Smooth muscle cell (in vitro differentiated cells): ENCODE measurements around the gene DACH2. TPM values are rescaled to one million over a fixed set of nuclear protein-coding genes. Genes with fewer than 3 reads are reported as not detected.

Experiments used
- DNase-seq: peaks from one replicate; lab custom pipeline; 2025; ENCODE audit not compliant: unreplicated experiment; lab: John Stamatoyannopoulos, UW
- H2AFZ ChIP-seq: fragments of 200-600 bp; sonication (generic); 2 replicates; pipeline ENCODE4 v1.6.0; 2016; ENCODE audit warnings: antibody characterized with exemption, low read depth, mild to moderate bottlenecking
- H3F3A ChIP-seq: fragments of 200-600 bp; sonication (generic); 2 replicates; pipeline ENCODE4 v1.6.0; 2017; ENCODE audit warnings: antibody characterized with exemption, low read depth
- H3K27ac ChIP-seq: fragments of 200-600 bp; sonication (generic); 2 replicates; pipeline ENCODE4 v1.5.1; 2016; ENCODE audit warnings: low read depth, mild to moderate bottlenecking
- H3K27me3 ChIP-seq: fragments of 200-600 bp; sonication (generic); 2 replicates; pipeline ENCODE4 v1.6.1; 2016; ENCODE audit warnings: low read depth, mild to moderate bottlenecking
- H3K36me3 ChIP-seq: fragments of 200-600 bp; sonication (generic); 2 replicates; pipeline ENCODE4 v1.5.1; 2016; ENCODE audit warnings: low read depth
- H3K4me1 ChIP-seq: fragments of 200-600 bp; sonication (generic); 2 replicates; pipeline ENCODE4 v1.5.1; 2016; ENCODE audit warnings: low read depth
- H3K4me2 ChIP-seq: fragments of 200-600 bp; sonication (generic); 2 replicates; pipeline ENCODE4 v1.6.0; 2016; ENCODE audit warnings: mild to moderate bottlenecking
- H3K4me3 ChIP-seq: fragments of 200-600 bp; sonication (generic); 2 replicates; pipeline ENCODE4 v1.5.1; 2016; ENCODE audit warnings: mild to moderate bottlenecking
- H3K79me2 ChIP-seq: fragments of 200-600 bp; sonication (generic); 2 replicates; pipeline ENCODE4 v1.6.0; 2016; ENCODE audit warnings: low read depth, mild to moderate bottlenecking
- H3K9ac ChIP-seq: fragments of 200-600 bp; sonication (generic); 2 replicates; pipeline ENCODE4 v1.6.0; 2016; ENCODE audit warnings: low read depth
- H3K9me3 ChIP-seq: fragments of 200-600 bp; sonication (generic); replicated peaks from 2 replicates; pipeline ENCODE4 v1.5.1; 2016; ENCODE audit warnings: low read depth
- H4K20me1 ChIP-seq: fragments of 200-600 bp; sonication (generic); 2 replicates; pipeline ENCODE4 v1.6.0; 2016; ENCODE audit warnings: low read depth
- CTCF ChIP-seq: fragments of 200-600 bp; sonication (generic); IDR thresholded peaks from 2 replicates; pipeline ENCODE4 v1.5.1; 2017; ENCODE audit warnings: borderline replicate concordance, mild to moderate bottlenecking, antibody characterized with exemption; ENCODE audit not compliant: insufficient read depth, poor library complexity, severe bottlenecking
- WGBS: methylation state at CpG from one replicate; pipeline ENCODE4 v1.1.7; 2016; ENCODE audit warnings: low lambda C conversion rate; 5-methylcytosine and 5-hydroxymethylcytosine counted together
- polyA plus RNA-seq: library from polyadenylated mRNA; unstranded; fragments of >200 nt; fragmentation: Nextera tagmentation; extraction: Ambion mirVana; gene quantifications from 2 replicates; pipeline ENCODE4 v1.2.1, GENCODE V29; 2016
- total RNA-seq: library from RNA; depleted of rRNA; stranded (reverse); fragments of >200 nt; gene quantifications from 2 replicates; pipeline ENCODE4 v1.2.3, GENCODE V29; 2014

DACH2 gene
- total and polyA plus RNA-seq, 2 experiments from 2014 or later: 0.13 to 0.30 TPM

GRCh38 chrX:86215260-86215659 lies 67.0 kb downstream of the DACH2 start:
- Histone ChIP-seq H3K4me2 (no peak overlapping the region), H3K4me3 (no peak overlapping the region), H2AFZ (no peak overlapping the region), H3K9me3 (no peaks in the 10 kb centered on the region), H3K27me3 (no peaks in the 10 kb centered on the region), H3F3A (no peaks in the 10 kb centered on the region), H3K79me2 (no peaks in the 10 kb centered on the region), H3K4me1 (no peaks in the 10 kb centered on the region), H3K36me3 (no peaks in the 10 kb centered on the region), H3K9ac (no peak overlapping the region), H4K20me1 (no peaks in the 10 kb centered on the region), H3K27ac (no peak overlapping the region)
- no peak for DNase-seq
- 86% methylated on average over 3 of the region's 3 CpGs for WGBS
- no peak for TF ChIP-seq CTCF

- Histone ChIP-seq H3K79me2 (no peaks in the 10 kb centered on the region), H3K4me1 (no peaks in the 10 kb centered on the region), H3K4me2 (no peak overlapping the region), H3F3A (no peaks in the 10 kb centered on the region), H3K36me3 (no peaks in the 10 kb centered on the region), H3K9ac (no peak overlapping the region), H2AFZ (no peak overlapping the region), H3K9me3 (no peaks in the 10 kb centered on the region), H3K27ac (no peak overlapping the region), H4K20me1 (no peaks in the 10 kb centered on the region), H3K4me3 (no peak overlapping the region), H3K27me3 (no peaks in the 10 kb centered on the region)
- TF ChIP-seq CTCF: no peak
- 73% methylated on average over 6 of the region's 6 CpGs for WGBS
- DNase-seq: no peak
Observed at GRCh38 chrX:86237482-86237881, 89.2 kb downstream of the DACH2 start.

GRCh38 chrX:86241547-86241946 lies 93.3 kb downstream of the DACH2 start:
- Histone ChIP-seq H3F3A (no peaks in the 10 kb centered on the region), H3K36me3 (no peaks in the 10 kb centered on the region), H3K27ac (no peak overlapping the region), H2AFZ (no peak overlapping the region), H3K27me3 (no peaks in the 10 kb centered on the region), H3K4me1 (no peaks in the 10 kb centered on the region), H3K4me2 (no peak overlapping the region), H4K20me1 (no peaks in the 10 kb centered on the region), H3K79me2 (no peaks in the 10 kb centered on the region), H3K9me3 (peaks cover 5% of the 10 kb centered on the region), H3K4me3 (no peak overlapping the region), H3K9ac (no peak overlapping the region)
- TF ChIP-seq CTCF: no peak
- 100% methylated on average over 1 of the region's 1 CpG for WGBS
- no peak for DNase-seq

- DNase-seq: no peak
- TF ChIP-seq CTCF: no peak
- no peak overlapping the region for H3K9ac ChIP-seq
- H4K20me1 ChIP-seq: no peaks in the 10 kb centered on the region
- H3K27ac ChIP-seq: no peak overlapping the region
- no peak overlapping the region for H2AFZ ChIP-seq
- no peaks in the 10 kb centered on the region for H3K9me3 ChIP-seq
- H3K4me1 ChIP-seq: no peaks in the 10 kb centered on the region
- H3F3A ChIP-seq: no peaks in the 10 kb centered on the region
- no peak overlapping the region for H3K4me3 ChIP-seq
- no peaks in the 10 kb centered on the region for H3K79me2 ChIP-seq
- H3K4me2 ChIP-seq: no peak overlapping the region
- H3K36me3 ChIP-seq: no peaks in the 10 kb centered on the region
- H3K27me3 ChIP-seq: no peaks in the 10 kb centered on the region
Observed at GRCh38 chrX:86263526-86263925, 115.3 kb downstream of the DACH2 start.
